Measurements from ENCODE around the gene SLC35A5. TPM values are rescaled to one million over a fixed set of nuclear protein-coding genes. Genes with fewer than 3 reads are reported as not detected.

The SLC35A5 gene
- total RNA-seq, 6 donors from 2014 or later = 15.7 to 38.5 (median 28.4) TPM

DNA sequence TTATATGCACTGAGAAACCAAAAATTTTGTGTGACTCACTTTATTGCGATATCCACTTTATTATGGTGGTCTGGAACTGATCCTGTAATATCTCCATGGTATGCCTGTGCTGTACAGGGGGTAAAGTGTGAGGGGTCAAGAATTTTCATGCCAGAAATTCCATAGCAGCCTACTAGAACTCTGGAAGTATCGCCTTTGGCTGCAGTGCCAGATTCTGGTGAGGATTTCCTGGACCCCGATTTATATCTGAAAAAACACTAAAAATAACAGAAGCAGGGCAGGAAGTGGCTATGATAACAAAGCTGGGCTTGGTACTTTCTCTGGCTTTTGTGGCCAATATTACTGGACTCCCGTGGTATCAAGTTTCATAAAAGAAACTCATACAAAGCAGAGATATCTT, 42.7 kb downstream of the SLC35A5 start:
- no peaks in the 10 kb centered on the region for H3K9me3 ChIP-seq
- no peaks in the 10 kb centered on the region for H3K27me3 ChIP-seq
- TF ChIP-seq POLR2A (IDR thresholded peaks at IDR 0.05) (no peak), EP300 (IDR thresholded peaks at IDR 0.05) (no peak)
- no peak overlapping the region for H3K4me3 ChIP-seq
- DNase-seq = no peak
- H3K27ac ChIP-seq = no peak overlapping the region
- no peak for ATAC-seq (ENCODE audit: low FRiP score in 2 of 2)
- peaks cover 0 to 10% (median 1%) of the 10 kb centered on the region in 4 donors for H3K4me1 ChIP-seq
- H3K36me3 ChIP-seq = no peaks in the 10 kb centered on the region
- 31 to 35% methylated on average over 4 of the region's 4 CpGs for WGBS, 2 donors

DNA sequence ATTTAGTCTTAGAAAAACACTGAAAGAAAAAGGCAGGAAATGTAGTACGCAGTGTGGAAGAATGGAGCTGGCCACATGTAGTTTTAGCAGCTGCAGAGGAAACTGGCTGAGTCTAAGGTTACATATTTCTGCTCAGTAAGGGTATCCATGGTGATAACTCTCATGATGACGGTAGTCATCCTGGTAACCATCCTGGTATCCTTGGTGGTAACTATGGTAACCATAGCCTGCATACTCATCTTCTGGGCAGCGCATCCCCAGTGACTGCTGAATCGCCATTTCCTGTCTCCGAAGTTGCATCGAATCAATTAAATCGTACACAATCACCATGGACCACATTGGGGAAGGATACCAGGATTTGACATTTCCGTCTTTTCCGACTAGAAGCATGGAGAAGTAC, 43.4 kb downstream of the SLC35A5 start:
- H3K27me3 ChIP-seq = no peaks in the 10 kb centered on the region
- peaks cover 0 to 10% (median 1%) of the 10 kb centered on the region in 4 donors for H3K4me1 ChIP-seq
- H3K9me3 ChIP-seq = no peaks in the 10 kb centered on the region
- ATAC-seq (ENCODE audit: low FRiP score in 2 of 2) (peak in 1 of 2 donors; percentile 57), DNase-seq (no peak)
- TF ChIP-seq, protein P1, sequence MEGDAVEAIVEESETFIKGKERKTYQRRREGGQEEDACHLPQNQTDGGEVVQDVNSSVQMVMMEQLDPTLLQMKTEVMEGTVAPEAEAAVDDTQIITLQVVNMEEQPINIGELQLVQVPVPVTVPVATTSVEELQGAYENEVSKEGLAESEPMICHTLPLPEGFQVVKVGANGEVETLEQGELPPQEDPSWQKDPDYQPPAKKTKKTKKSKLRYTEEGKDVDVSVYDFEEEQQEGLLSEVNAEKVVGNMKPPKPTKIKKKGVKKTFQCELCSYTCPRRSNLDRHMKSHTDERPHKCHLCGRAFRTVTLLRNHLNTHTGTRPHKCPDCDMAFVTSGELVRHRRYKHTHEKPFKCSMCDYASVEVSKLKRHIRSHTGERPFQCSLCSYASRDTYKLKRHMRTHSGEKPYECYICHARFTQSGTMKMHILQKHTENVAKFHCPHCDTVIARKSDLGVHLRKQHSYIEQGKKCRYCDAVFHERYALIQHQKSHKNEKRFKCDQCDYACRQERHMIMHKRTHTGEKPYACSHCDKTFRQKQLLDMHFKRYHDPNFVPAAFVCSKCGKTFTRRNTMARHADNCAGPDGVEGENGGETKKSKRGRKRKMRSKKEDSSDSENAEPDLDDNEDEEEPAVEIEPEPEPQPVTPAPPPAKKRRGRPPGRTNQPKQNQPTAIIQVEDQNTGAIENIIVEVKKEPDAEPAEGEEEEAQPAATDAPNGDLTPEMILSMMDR (IDR thresholded peaks at IDR 0.05) = no peak
- TF ChIP-seq POLR2A (IDR thresholded peaks at IDR 0.05) = no peak
- no peak for TF ChIP-seq POLR2AphosphoS5 (IDR thresholded peaks at IDR 0.05)
- no peak for TF ChIP-seq EP300 (IDR thresholded peaks at IDR 0.05)
- H3K4me3 ChIP-seq = no peak overlapping the region
- 73 to 84% methylated on average over 9 of the region's 9 CpGs for WGBS, 2 donors
- no peaks in the 10 kb centered on the region for H3K36me3 ChIP-seq
- no peak overlapping the region for H3K27ac ChIP-seq

DNA sequence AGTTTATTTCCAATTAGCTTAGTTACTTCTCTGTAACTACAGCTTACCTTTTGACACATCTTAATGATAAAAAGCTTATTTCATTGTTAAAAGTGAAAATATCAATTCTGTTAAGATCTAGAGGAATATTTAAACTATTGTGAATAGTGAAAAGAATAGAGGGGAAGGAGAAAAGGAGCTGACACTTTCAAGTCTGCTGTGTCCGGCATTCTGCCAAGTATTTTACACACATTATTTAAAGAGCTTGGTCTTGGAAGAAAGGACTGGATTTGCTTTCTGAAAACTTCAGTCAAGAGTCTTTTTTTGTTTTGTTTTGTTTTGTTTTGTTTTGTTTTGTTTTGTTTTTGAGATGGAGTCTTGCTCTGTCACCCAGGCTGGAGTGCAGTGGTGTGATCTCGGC, 44.3 kb downstream of the SLC35A5 start:
- no peak overlapping the region for H3K4me3 ChIP-seq
- H3K4me1 ChIP-seq = peaks cover 0 to 10% (median 1%) of the 10 kb centered on the region in 4 donors
- H3K27ac ChIP-seq = no peak overlapping the region
- no peak for ATAC-seq (ENCODE audit: low FRiP score in 2 of 2)
- no peaks in the 10 kb centered on the region for H3K9me3 ChIP-seq
- H3K36me3 ChIP-seq = no peaks in the 10 kb centered on the region
- DNase-seq = no peak
- no peaks in the 10 kb centered on the region for H3K27me3 ChIP-seq
- 90 to 99% methylated on average over 2 of the region's 2 CpGs for WGBS, 2 donors
- TF ChIP-seq POLR2AphosphoS5 (IDR thresholded peaks at IDR 0.05) = no peak
- TF ChIP-seq POLR2A (IDR thresholded peaks at IDR 0.05) = no peak
- TF ChIP-seq EP300 (IDR thresholded peaks at IDR 0.05) = no peak
- TF ChIP-seq, protein P1 (IDR thresholded peaks at IDR 0.05) = no peak

DNA sequence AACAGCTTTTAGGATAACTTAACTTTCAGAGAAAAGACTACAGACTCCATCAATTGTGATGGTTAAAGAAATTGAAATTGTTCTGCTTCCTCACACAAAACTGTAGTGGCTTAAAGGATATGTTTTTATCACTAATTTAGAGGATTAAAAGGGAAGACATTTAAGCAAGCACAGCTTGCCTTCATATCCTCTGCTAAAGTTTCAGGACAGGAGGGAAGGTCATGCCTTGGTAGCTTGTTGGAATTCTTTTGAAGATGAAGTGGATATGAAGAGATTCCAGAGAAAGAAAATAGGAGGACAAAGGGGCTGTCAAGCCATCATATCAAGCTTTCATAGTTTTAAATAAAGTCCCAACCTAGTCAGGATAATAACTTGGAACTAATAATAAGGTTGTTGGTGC, 46.0 kb downstream of the SLC35A5 start:
- DNase-seq (no peak), ATAC-seq (ENCODE audit: low FRiP score in 2 of 2) (no peak)
- Histone ChIP-seq H3K27me3 (no peaks in the 10 kb centered on the region), H3K4me1 (peaks cover 0 to 10% (median 3%) of the 10 kb centered on the region in 4 donors), H3K36me3 (no peaks in the 10 kb centered on the region), H3K4me3 (no peak overlapping the region), H3K9me3 (no peaks in the 10 kb centered on the region), H3K27ac (no peak overlapping the region)
- TF ChIP-seq POLR2A (IDR thresholded peaks at IDR 0.05) = no peak
- no peak for TF ChIP-seq POLR2AphosphoS5 (IDR thresholded peaks at IDR 0.05)
- TF ChIP-seq, protein P1 (IDR thresholded peaks at IDR 0.05) = no peak
- TF ChIP-seq EP300 (IDR thresholded peaks at IDR 0.05) = no peak

DNA sequence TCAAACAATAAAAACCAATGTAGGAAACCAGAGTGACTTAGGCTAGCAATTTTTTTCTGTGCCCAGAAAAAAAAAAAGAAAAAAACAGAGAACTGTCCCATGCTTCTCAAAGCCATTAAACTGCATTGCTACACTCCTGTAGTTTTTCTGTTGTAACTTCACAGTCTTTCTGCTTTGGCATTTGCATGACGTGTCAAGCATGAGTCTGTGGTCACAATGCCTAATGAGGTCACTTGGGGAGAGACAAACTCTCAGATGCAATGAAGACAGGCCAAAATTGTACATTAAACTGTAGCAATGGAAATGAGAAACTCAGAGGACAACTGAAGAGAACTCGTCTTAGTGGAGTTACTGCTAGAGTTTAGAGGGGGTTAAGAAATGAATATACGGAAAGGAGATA, 48.3 kb downstream of the SLC35A5 start:
- Histone ChIP-seq H3K27ac (no peak overlapping the region), H3K27me3 (no peaks in the 10 kb centered on the region), H3K36me3 (no peaks in the 10 kb centered on the region), H3K4me3 (no peak overlapping the region), H3K4me1 (peaks cover 0 to 3% (median under 1%) of the 10 kb centered on the region in 4 donors), H3K9me3 (no peaks in the 10 kb centered on the region)
- 86 to 91% methylated on average over 3 of the region's 3 CpGs for WGBS, 2 donors
- DNase-seq (no peak), ATAC-seq (ENCODE audit: low FRiP score in 2 of 2) (peak in 1 of 2 donors; percentile 42)
- no peak for TF ChIP-seq EP300 (IDR thresholded peaks at IDR 0.05)
- no peak for TF ChIP-seq POLR2A (IDR thresholded peaks at IDR 0.05)
- TF ChIP-seq POLR2AphosphoS5 (IDR thresholded peaks at IDR 0.05) = no peak
- TF ChIP-seq, protein P1 (IDR thresholded peaks at IDR 0.05) = no peak

Measured in upper lobe of left lung (tissue), 6 donors.